HepG2 (cell line): ENCODE measurements around the gene ZNRF3. TPM values are rescaled to one million over a fixed set of nuclear protein-coding genes. Genes with fewer than 3 reads are reported as not detected.

Source experiments
- IKZF4 ChIP-seq: sonication (generic); formaldehyde crosslinking; IDR thresholded peaks from 2 replicates; pipeline ENCODE4 v1.5.1; 2020; ENCODE audit warnings: borderline replicate concordance, mild to moderate bottlenecking, low read depth, missing genetic modification reagents; ENCODE audit errors: not compliant biosample characterization
- MAF1 ChIP-seq: sonication (generic); formaldehyde crosslinking; IDR thresholded peaks from 2 replicates; pipeline ENCODE4 v1.5.0; 2020; ENCODE audit warnings: missing genetic modification reagents, borderline replicate concordance
- MIER2 ChIP-seq: IDR thresholded peaks from 2 replicates; pipeline ENCODE4 v1.6.1; 2016; ENCODE audit warnings: missing biosample characterization, missing genetic modification reagents
- PHF8 ChIP-seq: sonication (generic); formaldehyde crosslinking; IDR thresholded peaks from 2 replicates; pipeline ENCODE4 v1.5.0; 2020; ENCODE audit warnings: missing genetic modification reagents
- RORA ChIP-seq: sonication (generic); formaldehyde crosslinking; IDR thresholded peaks from 2 replicates; pipeline ENCODE4 v1.5.0; 2020; ENCODE audit warnings: mild to moderate bottlenecking, missing genetic modification reagents, moderate library complexity
- RXRA ChIP-seq: sonication (generic); formaldehyde crosslinking; IDR thresholded peaks from 2 replicates; pipeline ENCODE4 v1.5.1; 2020; ENCODE audit warnings: missing genetic modification reagents
- SRSF4 ChIP-seq: fragments of 200-400 bp; formaldehyde crosslinking; IDR thresholded peaks from one replicate; pipeline ENCODE4 v1.6.1; 2018; ENCODE audit warnings: mild to moderate bottlenecking, low read depth, low read length, moderate library complexity; ENCODE audit not compliant: poor library complexity, severe bottlenecking
- YEATS4 ChIP-seq: sonication (generic); formaldehyde crosslinking; IDR thresholded peaks from 2 replicates; pipeline ENCODE4 v1.4.0; 2020; ENCODE audit warnings: missing genetic modification reagents, borderline replicate concordance
- ZBTB21 ChIP-seq: sonication (generic); formaldehyde crosslinking; IDR thresholded peaks from 2 replicates; pipeline ENCODE4 v1.4.0; 2020; ENCODE audit warnings: missing genetic modification reagents
- ZFP82 ChIP-seq: sonication (generic); formaldehyde crosslinking; IDR thresholded peaks from 2 replicates; pipeline ENCODE4 v1.5.1; 2020; ENCODE audit warnings: mild to moderate bottlenecking, missing genetic modification reagents, borderline replicate concordance
- ZNF382 ChIP-seq: sonication (generic); formaldehyde crosslinking; IDR thresholded peaks from 2 replicates; pipeline ENCODE4 v1.5.0; 2020; ENCODE audit warnings: missing genetic modification reagents, mild to moderate bottlenecking, borderline replicate concordance
- ZNF446 ChIP-seq: sonication (generic); formaldehyde crosslinking; IDR thresholded peaks from 2 replicates; pipeline ENCODE4 v1.5.0; 2020; ENCODE audit warnings: mild to moderate bottlenecking, missing genetic modification reagents
- ZNF564 ChIP-seq: sonication (generic); formaldehyde crosslinking; IDR thresholded peaks from 2 replicates; pipeline ENCODE4 v1.8.1; 2023; ENCODE audit warnings: mild to moderate bottlenecking, missing genetic modification reagents
- ZNF644 ChIP-seq: IDR thresholded peaks from 2 replicates; pipeline ENCODE4 v1.6.1; 2016; ENCODE audit warnings: low read depth
- polyA plus RNA-seq, 8 experiments: library from polyadenylated mRNA; depleted of rRNA in 3 of 8; stranded (reverse) in 7 of 8; unstranded in 1 of 8; fragments of >200 nt; fragmentation: Illumina TruSeq in 4 of 8; extraction: Trizol in 4 of 8; gene quantifications; 2 replicates each; pipeline versions ENCODE4 v1.2.1 to v1.2.3, GENCODE V29; 2011 to 2016; ENCODE audit warnings: low read depth in 4 of 8, missing spikeins in 1 of 8, mixed read lengths in 1 of 8; ENCODE audit not compliant: insufficient read depth in 1 of 8
- total RNA-seq, 5 experiments: library from RNA; depleted of rRNA; stranded (reverse); fragments of >200 nt; fragmentation: Illumina TruSeq; extraction: Trizol; gene quantifications; 2 replicates each; pipeline ENCODE4 v1.2.3, GENCODE V29; 2016; ENCODE audit warnings: low read depth in 1 of 5
- TF ChIP-seq, protein P1 (sequence below): sonication (generic); formaldehyde crosslinking; IDR thresholded peaks from 2 replicates; pipeline ENCODE4 v1.4.0; 2020; ENCODE audit warnings: missing genetic modification reagents, borderline replicate concordance
- TF ChIP-seq, protein P2 (sequence below): sonication (generic); formaldehyde crosslinking; IDR thresholded peaks from 2 replicates; pipeline ENCODE4 v1.5.0; 2020; ENCODE audit warnings: missing genetic modification reagents
- TF ChIP-seq, protein P3 (sequence below): sonication (generic); formaldehyde crosslinking; IDR thresholded peaks from 2 replicates; pipeline ENCODE4; 2020; ENCODE audit warnings: missing genetic modification reagents, mild to moderate bottlenecking, borderline replicate concordance
- TF ChIP-seq, protein P4 (sequence below): sonication (generic); formaldehyde crosslinking; conservative IDR thresholded peaks from 2 replicates; pipeline ENCODE4 v1.8.0; 2022; ENCODE audit warnings: mild to moderate bottlenecking, moderate library complexity, missing genetic modification reagents

ZNRF3 gene
- total and polyA plus RNA-seq, 2 of the 13 experiments (the other 11 are each of a cell fraction or from before 2014, with no cell fraction given): 20.3 to 36.7 TPM

GRCh38 chr22:28978863-28979796 lies 95.8 kb downstream of the ZNRF3 start (continued):
- TF ChIP-seq RXRA (CRISPR knock-in tag) (peak; percentile 87; the same call in 1 of the 2 replicates), MAF1 (no peak), ZNF446 (CRISPR knock-in tag) (no peak), ZNF644 (CRISPR knock-in tag) (peak; percentile 73; the same call in 1 of the 2 replicates), YEATS4 (no peak), MIER2 (CRISPR knock-in tag) (0 out of 2 replicates have a peak, but pooled peaks have one; percentile 9), SRSF4 (no peak), ZNF382 (CRISPR knock-in tag) (no peak), ZBTB21 (CRISPR knock-in tag) (no peak), IKZF4 (CRISPR knock-in tag) (no peak), ZFP82 (no peak), PHF8 (no peak), ZNF564 (CRISPR knock-in tag) (no peak), RORA (CRISPR knock-in tag) (no peak)
- TF ChIP-seq, protein P1, sequence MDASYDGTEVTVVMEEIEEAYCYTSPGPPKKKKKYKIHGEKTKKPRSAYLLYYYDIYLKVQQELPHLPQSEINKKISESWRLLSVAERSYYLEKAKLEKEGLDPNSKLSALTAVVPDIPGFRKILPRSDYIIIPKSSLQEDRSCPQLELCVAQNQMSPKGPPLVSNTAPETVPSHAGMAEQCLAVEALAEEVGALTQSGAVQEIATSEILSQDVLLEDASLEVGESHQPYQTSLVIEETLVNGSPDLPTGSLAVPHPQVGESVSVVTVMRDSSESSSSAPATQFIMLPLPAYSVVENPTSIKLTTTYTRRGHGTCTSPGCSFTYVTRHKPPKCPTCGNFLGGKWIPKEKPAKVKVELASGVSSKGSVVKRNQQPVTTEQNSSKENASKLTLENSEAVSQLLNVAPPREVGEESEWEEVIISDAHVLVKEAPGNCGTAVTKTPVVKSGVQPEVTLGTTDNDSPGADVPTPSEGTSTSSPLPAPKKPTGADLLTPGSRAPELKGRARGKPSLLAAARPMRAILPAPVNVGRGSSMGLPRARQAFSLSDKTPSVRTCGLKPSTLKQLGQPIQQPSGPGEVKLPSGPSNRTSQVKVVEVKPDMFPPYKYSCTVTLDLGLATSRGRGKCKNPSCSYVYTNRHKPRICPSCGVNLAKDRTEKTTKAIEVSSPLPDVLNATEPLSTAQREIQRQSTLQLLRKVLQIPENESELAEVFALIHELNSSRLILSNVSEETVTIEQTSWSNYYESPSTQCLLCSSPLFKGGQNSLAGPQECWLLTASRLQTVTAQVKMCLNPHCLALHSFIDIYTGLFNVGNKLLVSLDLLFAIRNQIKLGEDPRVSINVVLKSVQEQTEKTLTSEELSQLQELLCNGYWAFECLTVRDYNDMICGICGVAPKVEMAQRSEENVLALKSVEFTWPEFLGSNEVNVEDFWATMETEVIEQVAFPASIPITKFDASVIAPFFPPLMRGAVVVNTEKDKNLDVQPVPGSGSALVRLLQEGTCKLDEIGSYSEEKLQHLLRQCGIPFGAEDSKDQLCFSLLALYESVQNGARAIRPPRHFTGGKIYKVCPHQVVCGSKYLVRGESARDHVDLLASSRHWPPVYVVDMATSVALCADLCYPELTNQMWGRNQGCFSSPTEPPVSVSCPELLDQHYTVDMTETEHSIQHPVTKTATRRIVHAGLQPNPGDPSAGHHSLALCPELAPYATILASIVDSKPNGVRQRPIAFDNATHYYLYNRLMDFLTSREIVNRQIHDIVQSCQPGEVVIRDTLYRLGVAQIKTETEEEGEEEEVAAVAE: peak; percentile 28; the same call in 1 of the 2 replicates
- TF ChIP-seq, protein P2, sequence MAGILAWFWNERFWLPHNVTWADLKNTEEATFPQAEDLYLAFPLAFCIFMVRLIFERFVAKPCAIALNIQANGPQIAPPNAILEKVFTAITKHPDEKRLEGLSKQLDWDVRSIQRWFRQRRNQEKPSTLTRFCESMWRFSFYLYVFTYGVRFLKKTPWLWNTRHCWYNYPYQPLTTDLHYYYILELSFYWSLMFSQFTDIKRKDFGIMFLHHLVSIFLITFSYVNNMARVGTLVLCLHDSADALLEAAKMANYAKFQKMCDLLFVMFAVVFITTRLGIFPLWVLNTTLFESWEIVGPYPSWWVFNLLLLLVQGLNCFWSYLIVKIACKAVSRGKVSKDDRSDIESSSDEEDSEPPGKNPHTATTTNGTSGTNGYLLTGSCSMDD (CRISPR knock-in tag): no peak
- TF ChIP-seq, protein P3, sequence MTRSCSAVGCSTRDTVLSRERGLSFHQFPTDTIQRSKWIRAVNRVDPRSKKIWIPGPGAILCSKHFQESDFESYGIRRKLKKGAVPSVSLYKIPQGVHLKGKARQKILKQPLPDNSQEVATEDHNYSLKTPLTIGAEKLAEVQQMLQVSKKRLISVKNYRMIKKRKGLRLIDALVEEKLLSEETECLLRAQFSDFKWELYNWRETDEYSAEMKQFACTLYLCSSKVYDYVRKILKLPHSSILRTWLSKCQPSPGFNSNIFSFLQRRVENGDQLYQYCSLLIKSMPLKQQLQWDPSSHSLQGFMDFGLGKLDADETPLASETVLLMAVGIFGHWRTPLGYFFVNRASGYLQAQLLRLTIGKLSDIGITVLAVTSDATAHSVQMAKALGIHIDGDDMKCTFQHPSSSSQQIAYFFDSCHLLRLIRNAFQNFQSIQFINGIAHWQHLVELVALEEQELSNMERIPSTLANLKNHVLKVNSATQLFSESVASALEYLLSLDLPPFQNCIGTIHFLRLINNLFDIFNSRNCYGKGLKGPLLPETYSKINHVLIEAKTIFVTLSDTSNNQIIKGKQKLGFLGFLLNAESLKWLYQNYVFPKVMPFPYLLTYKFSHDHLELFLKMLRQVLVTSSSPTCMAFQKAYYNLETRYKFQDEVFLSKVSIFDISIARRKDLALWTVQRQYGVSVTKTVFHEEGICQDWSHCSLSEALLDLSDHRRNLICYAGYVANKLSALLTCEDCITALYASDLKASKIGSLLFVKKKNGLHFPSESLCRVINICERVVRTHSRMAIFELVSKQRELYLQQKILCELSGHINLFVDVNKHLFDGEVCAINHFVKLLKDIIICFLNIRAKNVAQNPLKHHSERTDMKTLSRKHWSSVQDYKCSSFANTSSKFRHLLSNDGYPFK (CRISPR knock-in tag): no peak
- TF ChIP-seq, protein P4, sequence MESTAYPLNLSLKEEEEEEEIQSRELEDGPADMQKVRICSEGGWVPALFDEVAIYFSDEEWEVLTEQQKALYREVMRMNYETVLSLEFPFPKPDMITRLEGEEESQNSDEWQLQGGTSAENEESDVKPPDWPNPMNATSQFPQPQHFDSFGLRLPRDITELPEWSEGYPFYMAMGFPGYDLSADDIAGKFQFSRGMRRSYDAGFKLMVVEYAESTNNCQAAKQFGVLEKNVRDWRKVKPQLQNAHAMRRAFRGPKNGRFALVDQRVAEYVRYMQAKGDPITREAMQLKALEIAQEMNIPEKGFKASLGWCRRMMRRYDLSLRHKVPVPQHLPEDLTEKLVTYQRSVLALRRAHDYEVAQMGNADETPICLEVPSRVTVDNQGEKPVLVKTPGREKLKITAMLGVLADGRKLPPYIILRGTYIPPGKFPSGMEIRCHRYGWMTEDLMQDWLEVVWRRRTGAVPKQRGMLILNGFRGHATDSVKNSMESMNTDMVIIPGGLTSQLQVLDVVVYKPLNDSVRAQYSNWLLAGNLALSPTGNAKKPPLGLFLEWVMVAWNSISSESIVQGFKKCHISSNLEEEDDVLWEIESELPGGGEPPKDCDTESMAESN (CRISPR knock-in tag): 0 out of 2 replicates have a peak, but pooled peaks have one; percentile 14
